Uterus (tissue), 2 donors: ENCODE measurements around the gene TRIML1.

Source experiments
- CTCF ChIP-seq, 4 experiments: fragments of 200-600 bp in 2 of 4; fragments of 450-650 bp in 2 of 4; sonication (generic) in 2 of 4; IDR thresholded peaks; one replicate each; pipeline ENCODE4 v1.5.1; 2016 to 2019; ENCODE audit warnings: antibody characterized with exemption in 4 of 4, mild to moderate bottlenecking in 2 of 4, moderate library complexity in 1 of 4
- POLR2A ChIP-seq, 2 donors: fragments of 450-650 bp; IDR thresholded peaks; one replicate each; pipeline ENCODE4 v1.6.1; 2016; ENCODE audit warnings: antibody characterized with exemption in 2 of 2, mild to moderate bottlenecking in 1 of 2, moderate library complexity in 1 of 2

- no peak for TF ChIP-seq CTCF (IDR thresholded peaks at IDR 0.05)
- TF ChIP-seq POLR2A (IDR thresholded peaks at IDR 0.05) = no peak
Measured at GRCh38 chr4:188127214-188127874, 11.9 kb upstream of the TRIML1 start.
